ENCODE measurements around the gene PRR23E. TPM values are rescaled to one million over a fixed set of nuclear protein-coding genes. Genes with fewer than 3 reads are reported as not detected.

The PRR23E gene
- total and polyA plus RNA-seq, 12 donors = not detected

DNA sequence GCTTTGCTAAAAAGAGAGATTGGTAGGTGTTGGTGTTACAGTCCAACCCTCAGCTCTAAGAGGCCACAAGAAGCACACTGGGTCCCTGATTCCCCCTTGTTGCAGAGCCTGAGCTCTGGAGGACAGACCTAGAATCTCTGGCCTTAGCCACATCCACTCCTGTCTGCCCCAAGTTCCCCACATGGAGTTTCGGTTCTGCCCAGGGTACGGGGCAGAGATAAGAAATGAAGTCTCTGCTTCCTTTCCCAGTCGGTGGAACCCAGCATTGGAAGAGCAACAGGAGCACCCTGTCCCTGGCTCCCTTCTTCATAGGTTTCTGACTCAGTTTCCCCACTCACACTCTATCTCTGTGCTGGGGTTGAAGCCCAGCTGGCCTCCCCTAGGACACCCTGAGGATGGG lies 13.2 kb downstream of the PRR23E start:
- intact Hi-C loops (cut with DNase I) = no loop called here
- no peaks in the 10 kb centered on the region for H3K36me3 ChIP-seq
- peaks cover 0 to 33% (median 18%) of the 10 kb centered on the region in 7 donors for H3K27me3 ChIP-seq
- H3K9me3 ChIP-seq = peaks cover 0 to 16% (median 0%) of the 10 kb centered on the region in 11 donors
- WGBS, 2 donors = 74 to 76% methylated on average over 3 of the region's 3 CpGs
- DNase-seq (no peak), ATAC-seq (no peak)
- H3K27ac ChIP-seq = no peak overlapping the region
- H3K4me1 ChIP-seq = peaks cover 0 to 3% (median 0%) of the 10 kb centered on the region in 9 donors
- TF ChIP-seq, protein P1, sequence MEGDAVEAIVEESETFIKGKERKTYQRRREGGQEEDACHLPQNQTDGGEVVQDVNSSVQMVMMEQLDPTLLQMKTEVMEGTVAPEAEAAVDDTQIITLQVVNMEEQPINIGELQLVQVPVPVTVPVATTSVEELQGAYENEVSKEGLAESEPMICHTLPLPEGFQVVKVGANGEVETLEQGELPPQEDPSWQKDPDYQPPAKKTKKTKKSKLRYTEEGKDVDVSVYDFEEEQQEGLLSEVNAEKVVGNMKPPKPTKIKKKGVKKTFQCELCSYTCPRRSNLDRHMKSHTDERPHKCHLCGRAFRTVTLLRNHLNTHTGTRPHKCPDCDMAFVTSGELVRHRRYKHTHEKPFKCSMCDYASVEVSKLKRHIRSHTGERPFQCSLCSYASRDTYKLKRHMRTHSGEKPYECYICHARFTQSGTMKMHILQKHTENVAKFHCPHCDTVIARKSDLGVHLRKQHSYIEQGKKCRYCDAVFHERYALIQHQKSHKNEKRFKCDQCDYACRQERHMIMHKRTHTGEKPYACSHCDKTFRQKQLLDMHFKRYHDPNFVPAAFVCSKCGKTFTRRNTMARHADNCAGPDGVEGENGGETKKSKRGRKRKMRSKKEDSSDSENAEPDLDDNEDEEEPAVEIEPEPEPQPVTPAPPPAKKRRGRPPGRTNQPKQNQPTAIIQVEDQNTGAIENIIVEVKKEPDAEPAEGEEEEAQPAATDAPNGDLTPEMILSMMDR (IDR thresholded peaks at IDR 0.05) = no peak
- no peak overlapping the region for H3K4me3 ChIP-seq

DNA sequence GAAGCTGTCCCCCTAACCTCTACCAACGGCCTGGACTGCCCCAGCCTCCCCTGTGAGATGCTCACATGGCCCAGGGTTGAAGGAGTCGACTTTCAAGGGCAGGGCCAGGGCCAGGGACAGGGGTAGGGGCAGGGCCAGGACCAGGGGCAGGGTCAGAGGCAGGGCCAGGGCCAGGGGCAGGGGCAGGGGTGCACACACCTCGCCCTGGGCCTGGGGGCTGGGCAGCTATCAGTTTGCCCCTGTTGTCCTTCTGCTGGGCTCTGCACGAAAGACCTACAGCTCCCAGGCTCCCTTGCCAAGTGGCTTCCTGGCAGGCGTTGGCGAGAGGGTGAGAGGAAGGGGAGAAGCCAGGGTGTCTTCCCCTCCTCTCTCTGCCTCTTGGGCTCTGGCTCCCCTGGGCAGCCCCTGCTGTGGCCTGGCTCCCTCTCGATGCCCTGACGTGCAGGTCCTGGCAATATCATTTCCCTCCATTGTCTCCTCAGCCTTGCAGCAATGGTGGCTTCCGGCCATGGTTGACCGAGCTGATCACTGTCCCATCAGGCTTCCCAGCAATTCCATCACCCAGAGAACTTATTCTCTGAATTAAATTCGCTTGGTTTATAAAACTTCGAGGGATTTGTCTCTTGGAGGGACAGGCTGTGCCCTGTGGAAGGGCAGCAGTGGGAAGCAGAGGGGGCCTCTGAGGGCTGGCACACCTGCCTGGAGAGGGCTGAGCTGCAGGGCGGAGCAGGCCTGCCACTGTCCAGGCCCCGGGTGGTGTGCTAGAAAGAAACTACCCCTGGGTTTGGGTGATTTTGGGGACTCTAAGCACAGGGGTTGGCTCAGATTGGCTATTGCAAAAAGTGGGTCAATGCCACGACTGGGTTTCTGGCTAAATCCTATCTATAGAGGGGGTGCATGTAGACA lies 13.9 kb downstream of the PRR23E start:
- TF ChIP-seq, protein P1 (IDR thresholded peaks at IDR 0.05) = no peak
- peak in 1 of 8 donors; percentile 32 for ATAC-seq

GRCh38 chr3:127207727-127208482 lies 15.0 kb downstream of the PRR23E start:
- WGBS, 2 donors = 81 to 83% methylated on average over 8 of the region's 8 CpGs
- H3K27ac ChIP-seq = no peak overlapping the region
- H3K9me3 ChIP-seq = peaks cover 0 to 3% (median 0%) of the 10 kb centered on the region in 11 donors
- H3K27me3 ChIP-seq = peaks cover 0 to 50% (median 20%) of the 10 kb centered on the region in 7 donors
- H3K4me1 ChIP-seq = peaks cover 0 to 3% (median 0%) of the 10 kb centered on the region in 9 donors
- no peak overlapping the region for H3K4me3 ChIP-seq
- DNase-seq (no peak), ATAC-seq (no peak)
- TF ChIP-seq, protein P1 (IDR thresholded peaks at IDR 0.05) = no peak
- H3K36me3 ChIP-seq = no peaks in the 10 kb centered on the region
- intact Hi-C loops (cut with DNase I) = no loop called here

More for the DNA sequence above, 13.9 kb downstream of the PRR23E start:
- intact Hi-C loops (cut with DNase I) = no loop called here
- WGBS, 2 donors = 61 to 69% methylated on average over 15 of the region's 15 CpGs
- Histone ChIP-seq H3K27ac (no peak overlapping the region), H3K9me3 (peaks cover 0 to 13% (median 0%) of the 10 kb centered on the region in 11 donors), H3K4me1 (peaks cover 0 to 3% (median 0%) of the 10 kb centered on the region in 9 donors), H3K4me3 (no peak overlapping the region), H3K27me3 (peaks cover 0 to 40% (median 20%) of the 10 kb centered on the region in 7 donors), H3K36me3 (no peaks in the 10 kb centered on the region)
- DNase-seq = no peak

DNA sequence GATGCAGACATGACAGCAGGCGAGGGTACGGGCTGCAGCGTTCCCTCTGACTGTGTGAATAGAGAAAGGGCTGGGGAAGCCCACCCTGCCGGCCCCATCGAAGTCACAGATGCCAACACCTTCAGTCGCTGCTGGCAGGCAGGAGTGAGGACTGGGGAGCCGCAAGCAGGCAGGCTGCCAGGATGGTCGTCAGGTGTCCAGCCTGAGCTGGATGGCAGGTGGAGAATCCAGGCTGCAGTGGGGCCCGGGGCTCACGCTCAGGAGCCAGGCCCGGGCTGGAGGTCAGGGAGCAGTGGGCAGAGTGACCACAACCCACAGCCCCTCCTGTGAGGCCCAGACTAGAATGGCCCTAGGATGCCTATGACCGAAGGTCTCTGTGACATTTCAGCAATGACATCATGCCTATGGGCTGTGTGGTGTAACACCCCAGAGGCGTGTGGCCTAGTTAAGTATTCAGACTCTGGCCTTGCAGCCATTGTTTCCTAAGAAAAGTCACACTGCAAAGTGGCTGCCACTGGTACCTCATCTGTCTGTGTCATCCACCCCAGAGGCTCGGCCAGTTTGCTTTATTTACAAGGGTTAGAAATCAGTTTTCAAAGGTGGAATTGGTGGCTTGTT lies 15.7 kb downstream of the PRR23E start:
- Histone ChIP-seq H3K36me3 (no peaks in the 10 kb centered on the region), H3K27ac (no peak overlapping the region), H3K4me3 (no peak overlapping the region), H3K27me3 (peaks cover 0 to 56% (median 20%) of the 10 kb centered on the region in 7 donors), H3K4me1 (peaks cover 0 to 3% (median 0%) of the 10 kb centered on the region in 9 donors), H3K9me3 (no peaks in the 10 kb centered on the region)
- TF ChIP-seq, protein P1 (IDR thresholded peaks at IDR 0.05) = no peak
- no peak for DNase-seq
- 77 to 79% methylated on average over 14 of the region's 14 CpGs for WGBS, 2 donors
- ATAC-seq = no peak
- intact Hi-C loops (cut with DNase I) = no loop called here

Data from heart right ventricle (tissue), 16 donors.